Suprapubic skin (tissue), 4 donors: ENCODE data around the gene ANO8. TPM values are rescaled to one million over a fixed set of nuclear protein-coding genes. Genes with fewer than 3 reads are reported as not detected.

ENCODE experiments used
- DNase-seq, 2 donors: peaks; one replicate each; pipeline ENCODE4 v3.0.0-alpha.2; 2019; ENCODE audit warnings: low spot score in 2 of 2
- H3K27ac ChIP-seq: fragments of 200-600 bp; sonication (generic); one replicate; pipeline ENCODE4 v1.5.1; 2019
- H3K27me3 ChIP-seq: fragments of 200-600 bp; sonication (generic); one replicate; pipeline ENCODE4 v1.5.1; 2019
- H3K36me3 ChIP-seq: fragments of 200-600 bp; sonication (generic); one replicate; pipeline ENCODE4 v1.5.1; 2019
- H3K4me1 ChIP-seq: fragments of 200-600 bp; sonication (generic); one replicate; pipeline ENCODE4 v1.5.1; 2019
- H3K4me3 ChIP-seq: fragments of 200-600 bp; sonication (generic); one replicate; pipeline ENCODE4 v1.5.1; 2019; ENCODE audit warnings: mild to moderate bottlenecking
- H3K9me3 ChIP-seq: fragments of 200-600 bp; sonication (generic); one replicate; pipeline ENCODE4 v1.5.1; 2019
- CTCF ChIP-seq, 2 donors: fragments of 200-600 bp in 1 of 2; fragments of 450-650 bp in 1 of 2; sonication (generic) in 1 of 2; IDR thresholded peaks; one replicate each; pipeline ENCODE4 v1.5.1; 2016 to 2019; ENCODE audit warnings: antibody characterized with exemption in 2 of 2, mild to moderate bottlenecking in 1 of 2, moderate library complexity in 1 of 2
- EP300 ChIP-seq: sonication (generic); formaldehyde crosslinking; IDR thresholded peaks from one replicate; pipeline ENCODE4 v1.6.1; 2017; ENCODE audit warnings: antibody characterized with exemption
- POLR2A ChIP-seq, 2 donors: fragments of 450-650 bp; IDR thresholded peaks; one replicate each; pipeline ENCODE4 v1.6.1; 2017; ENCODE audit warnings: antibody characterized with exemption in 2 of 2, mild to moderate bottlenecking in 2 of 2, moderate library complexity in 2 of 2
- POLR2AphosphoS5 ChIP-seq, 3 donors: sonication (generic); formaldehyde crosslinking; IDR thresholded peaks; one replicate each; pipeline ENCODE4 v1.6.1; 2017; ENCODE audit warnings: antibody characterized with exemption in 3 of 3
- WGBS: methylation state at CpG from one replicate; pipeline ENCODE4 v1.1.5; 2018; 5-methylcytosine and 5-hydroxymethylcytosine counted together
- total RNA-seq, 4 donors: library from RNA; depleted of rRNA; stranded (reverse); fragments of >200 nt; gene quantifications; one replicate each; pipeline ENCODE4 v1.1.0, GENCODE V29; 2016

ANO8 gene
- total RNA-seq, 4 donors from 2014 or later: 29.9 to 47.1 (median 37.1) TPM

- Histone ChIP-seq H3K4me1 (no peaks in the 10 kb centered on the region), H3K27ac (peak overlapping the region; percentile 69), H3K36me3 (no peaks in the 10 kb centered on the region), H3K4me3 (no peak overlapping the region), H3K27me3 (no peaks in the 10 kb centered on the region), H3K9me3 (no peaks in the 10 kb centered on the region)
- WGBS: 72% methylated on average over 6 of the region's 7 CpGs
- TF ChIP-seq POLR2AphosphoS5 (IDR thresholded peaks at IDR 0.05) (no peak), POLR2A (IDR thresholded peaks at IDR 0.05) (no peak), EP300 (no peak), CTCF (IDR thresholded peaks at IDR 0.05) (no peak)
- no peak for DNase-seq
Observed at GRCh38 chr19:17358395-17358794, 23.7 kb upstream of the ANO8 start.

- WGBS: 91% methylated on average over 10 of the region's 11 CpGs
- Histone ChIP-seq H3K4me3 (no peak overlapping the region), H3K36me3 (no peaks in the 10 kb centered on the region), H3K9me3 (no peaks in the 10 kb centered on the region), H3K4me1 (no peaks in the 10 kb centered on the region), H3K27me3 (no peaks in the 10 kb centered on the region), H3K27ac (peak overlapping the region; percentile 69)
- no peak for DNase-seq
- no peak for TF ChIP-seq EP300
- no peak for TF ChIP-seq CTCF (IDR thresholded peaks at IDR 0.05)
- TF ChIP-seq POLR2AphosphoS5 (IDR thresholded peaks at IDR 0.05): no peak
- TF ChIP-seq POLR2A (IDR thresholded peaks at IDR 0.05): no peak
Observed at GRCh38 chr19:17357724-17358123, 23.1 kb upstream of the ANO8 start.

GRCh38 chr19:17357078-17357666, 22.5 kb upstream of the ANO8 start:
- H3K9me3 ChIP-seq: no peaks in the 10 kb centered on the region
- peak overlapping the region; percentile 69 for H3K27ac ChIP-seq
- TF ChIP-seq POLR2A (IDR thresholded peaks at IDR 0.05): no peak
- no peak for TF ChIP-seq EP300
- no peak for TF ChIP-seq POLR2AphosphoS5 (IDR thresholded peaks at IDR 0.05)
- TF ChIP-seq CTCF (IDR thresholded peaks at IDR 0.05): no peak
- peaks cover 2% of the 10 kb centered on the region for H3K27me3 ChIP-seq
- H3K4me3 ChIP-seq: no peak overlapping the region
- H3K4me1 ChIP-seq: no peaks in the 10 kb centered on the region
- no peak for DNase-seq
- WGBS: 82% methylated on average over 7 of the region's 7 CpGs
- H3K36me3 ChIP-seq: no peaks in the 10 kb centered on the region

GRCh38 chr19:17353386-17353785, 18.7 kb upstream of the ANO8 start:
- WGBS: 83% methylated on average over 8 of the region's 8 CpGs
- no peak for DNase-seq
- peaks cover 7% of the 10 kb centered on the region for H3K27me3 ChIP-seq
- H3K4me3 ChIP-seq: no peak overlapping the region
- no peaks in the 10 kb centered on the region for H3K9me3 ChIP-seq
- no peaks in the 10 kb centered on the region for H3K36me3 ChIP-seq
- no peak overlapping the region for H3K27ac ChIP-seq
- H3K4me1 ChIP-seq: peaks cover 13% of the 10 kb centered on the region
- no peak for TF ChIP-seq EP300
- TF ChIP-seq POLR2AphosphoS5 (IDR thresholded peaks at IDR 0.05): no peak
- no peak for TF ChIP-seq POLR2A (IDR thresholded peaks at IDR 0.05)
- no peak for TF ChIP-seq CTCF (IDR thresholded peaks at IDR 0.05)

- no peaks in the 10 kb centered on the region for H3K9me3 ChIP-seq
- TF ChIP-seq CTCF (IDR thresholded peaks at IDR 0.05) (no peak), POLR2AphosphoS5 (IDR thresholded peaks at IDR 0.05) (peak in 1 of 3 donors; percentile 43)
- peaks cover 19% of the 10 kb centered on the region for H3K4me1 ChIP-seq
- H3K27me3 ChIP-seq: peaks cover 7% of the 10 kb centered on the region
- no peaks in the 10 kb centered on the region for H3K36me3 ChIP-seq
- no peak overlapping the region for H3K27ac ChIP-seq
- H3K4me3 ChIP-seq: no peak overlapping the region
- 56% methylated on average over 14 of the region's 14 CpGs for WGBS
- DNase-seq: peak in 1 of 2 donors; percentile 58
Observed at GRCh38 chr19:17352608-17353280, 18.1 kb upstream of the ANO8 start.
